Femur (tissue), 1 donor: ENCODE data around the gene MRPL14.

Source experiments
- DNase-seq: peaks from one replicate; pipeline ENCODE4 v3.0.0-alpha.2; 2017

MRPL14 gene

DNA sequence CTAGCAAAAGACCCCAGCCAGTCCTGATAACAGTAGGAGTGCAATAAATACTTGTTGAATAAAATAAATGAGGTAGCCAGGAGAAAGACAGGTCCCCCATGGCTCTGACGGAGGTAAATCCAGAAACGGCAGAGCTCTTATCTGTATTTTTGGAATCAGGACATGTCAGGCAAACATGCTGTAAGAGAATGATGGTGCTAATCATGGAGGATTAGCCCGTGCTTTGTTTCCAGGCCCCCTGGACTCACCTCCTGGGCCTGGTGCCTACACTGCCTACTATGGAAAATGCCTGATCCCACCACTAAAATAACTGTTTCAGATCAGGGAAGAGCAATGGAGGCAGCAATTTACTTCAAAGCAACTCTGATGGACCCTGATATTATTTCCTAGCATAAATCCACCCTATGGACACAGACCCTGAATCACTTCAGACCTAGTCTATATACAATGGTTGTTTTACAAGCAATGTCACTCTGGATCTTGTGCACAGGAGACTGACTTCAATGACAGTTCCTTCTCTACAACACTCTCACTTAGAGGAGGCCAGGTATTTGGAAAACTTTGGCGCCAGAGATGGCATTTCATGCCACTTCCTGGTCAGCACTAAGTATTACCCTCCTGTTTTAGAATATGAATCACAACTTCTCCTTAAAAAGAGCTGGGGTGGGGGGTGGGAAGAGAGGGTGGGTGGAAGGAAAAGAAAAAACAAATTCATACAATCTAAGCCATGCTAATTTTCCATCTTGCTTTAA lies 6.4 kb downstream of the MRPL14 start:
- DNase-seq: no peak

DNA sequence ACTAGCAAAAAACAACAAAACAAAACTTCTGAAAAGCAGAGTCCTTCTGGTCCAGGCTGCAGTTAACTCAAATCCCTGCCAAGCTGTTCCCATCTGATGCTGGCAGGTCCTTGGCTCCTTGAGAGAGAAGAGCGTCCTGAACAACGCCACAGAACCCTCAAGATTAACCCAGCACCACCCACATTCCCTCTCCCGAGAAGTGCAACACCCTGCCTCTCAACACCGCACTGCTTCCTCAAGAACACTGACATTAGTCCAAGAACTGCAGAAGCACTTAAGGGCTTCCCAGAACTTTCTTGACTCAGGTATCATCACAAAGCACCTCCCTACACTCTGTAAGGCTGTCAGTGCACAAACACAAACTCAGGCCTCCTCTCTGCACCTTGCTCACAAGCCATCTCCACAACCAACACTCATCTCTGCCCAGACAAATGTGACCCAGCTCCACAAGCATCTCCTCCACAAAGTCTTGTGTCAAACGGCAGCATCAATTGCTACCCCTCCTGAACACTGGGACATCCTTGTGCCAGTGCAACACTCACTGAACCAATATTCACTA lies 7.5 kb downstream of the MRPL14 start:
- DNase-seq: no peak

DNA sequence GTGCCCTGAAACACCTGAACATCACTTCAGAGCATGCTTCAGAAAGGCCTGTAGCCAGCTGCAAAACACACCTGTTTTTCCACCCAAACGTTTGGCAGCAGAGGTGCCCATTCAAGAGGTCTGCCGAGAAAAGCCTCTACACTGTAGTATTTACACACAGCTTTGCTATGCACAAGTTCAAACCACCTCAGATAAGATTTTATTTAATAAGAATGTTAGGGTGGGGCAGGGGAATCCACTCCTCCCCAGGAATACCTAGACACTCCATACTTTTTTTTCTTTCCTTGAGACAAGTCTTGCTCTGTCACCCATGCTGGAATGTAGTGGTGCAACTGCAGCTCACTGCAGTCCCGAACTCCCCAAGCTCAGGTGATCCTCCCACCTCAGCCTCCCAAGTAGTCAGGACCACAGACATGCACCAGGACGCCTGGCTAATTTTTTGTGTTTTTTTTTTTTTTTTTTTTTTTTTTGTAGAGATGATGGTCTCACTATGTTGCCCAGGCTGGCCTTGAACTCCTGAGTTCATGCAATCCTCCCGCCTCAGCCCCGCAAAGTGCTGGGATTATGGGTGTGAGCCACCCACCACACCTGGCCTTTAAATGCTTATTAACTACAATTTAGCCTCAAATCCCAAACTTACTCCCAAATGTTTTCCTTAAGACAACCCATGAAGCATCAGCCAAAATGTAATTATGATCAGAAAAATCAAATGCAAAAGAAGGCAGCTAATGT lies 9.7 kb downstream of the MRPL14 start:
- no peak for DNase-seq

DNA sequence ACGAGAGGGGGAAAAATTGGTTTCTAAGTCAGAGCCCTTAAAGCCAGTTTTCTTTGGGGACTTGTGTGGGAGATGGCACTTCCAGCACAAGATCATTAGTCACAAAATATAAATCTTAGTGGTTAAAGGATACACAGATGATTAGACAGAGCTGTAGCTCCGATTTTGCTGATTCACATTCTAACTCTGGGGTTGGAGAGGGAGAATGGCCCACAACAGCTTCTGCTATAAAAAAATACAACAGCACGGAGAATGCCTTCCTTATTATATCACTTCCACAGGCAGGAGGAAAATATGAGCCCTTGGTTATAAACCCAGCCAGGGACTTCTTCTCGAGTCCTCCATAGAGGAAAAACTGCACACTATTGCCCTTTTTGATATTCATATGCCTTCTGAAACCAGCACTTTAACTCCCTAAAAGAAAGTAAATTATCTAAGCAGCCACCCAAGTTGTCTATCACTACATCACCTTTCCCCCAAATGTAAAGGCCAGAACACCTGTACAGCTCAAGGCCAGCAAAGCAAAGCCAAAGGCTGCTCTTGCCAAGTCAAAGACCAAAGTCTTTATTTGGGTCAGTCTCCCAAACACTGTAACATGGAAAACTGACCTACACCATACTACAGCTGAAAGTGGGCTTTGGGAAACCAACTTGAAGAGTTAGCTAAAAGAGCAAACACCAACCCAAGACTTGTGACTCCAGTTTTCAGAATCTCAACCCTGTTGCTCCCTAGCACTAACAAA lies 10.4 kb downstream of the MRPL14 start:
- no peak for DNase-seq

DNA sequence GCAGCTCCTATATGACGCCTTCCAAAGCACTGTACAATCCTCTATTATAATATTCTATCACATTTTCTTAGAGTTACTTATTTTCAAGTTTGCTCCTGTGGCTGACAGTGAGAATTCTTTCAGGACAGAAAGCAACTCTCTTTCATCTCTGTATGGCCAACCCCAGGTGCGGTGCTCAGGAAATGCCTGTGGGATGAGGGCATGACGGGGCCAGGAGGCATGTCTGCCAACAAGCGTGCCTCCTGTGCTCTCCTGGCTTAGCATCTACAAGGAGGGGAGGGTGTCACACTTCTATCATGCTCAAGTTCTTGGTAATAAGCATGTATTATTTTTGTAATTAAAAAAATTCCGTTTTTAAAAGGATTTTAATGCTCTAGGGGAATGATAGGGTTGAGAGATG lies 11.4 kb downstream of the MRPL14 start:
- DNase-seq: no peak

DNA sequence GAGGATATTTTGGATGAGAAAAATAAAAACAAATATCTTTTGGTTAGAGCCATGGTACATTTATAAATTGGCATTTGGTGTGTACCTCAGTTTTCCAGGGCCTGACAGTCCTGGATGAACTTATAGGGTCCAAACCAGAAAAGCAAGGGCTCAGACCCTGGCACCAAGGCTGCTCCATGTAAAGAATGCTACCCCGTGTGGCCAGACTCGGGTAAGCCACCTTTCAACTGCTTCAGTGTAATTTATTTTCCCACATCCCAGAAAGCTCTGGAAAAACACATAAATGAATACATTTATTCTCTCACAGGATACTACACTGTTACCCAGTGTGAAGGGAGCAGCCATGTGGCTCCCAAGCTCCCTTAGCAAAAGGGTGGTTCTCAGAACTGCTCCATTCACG lies 13.8 kb downstream of the MRPL14 start:
- no peak for DNase-seq

DNA sequence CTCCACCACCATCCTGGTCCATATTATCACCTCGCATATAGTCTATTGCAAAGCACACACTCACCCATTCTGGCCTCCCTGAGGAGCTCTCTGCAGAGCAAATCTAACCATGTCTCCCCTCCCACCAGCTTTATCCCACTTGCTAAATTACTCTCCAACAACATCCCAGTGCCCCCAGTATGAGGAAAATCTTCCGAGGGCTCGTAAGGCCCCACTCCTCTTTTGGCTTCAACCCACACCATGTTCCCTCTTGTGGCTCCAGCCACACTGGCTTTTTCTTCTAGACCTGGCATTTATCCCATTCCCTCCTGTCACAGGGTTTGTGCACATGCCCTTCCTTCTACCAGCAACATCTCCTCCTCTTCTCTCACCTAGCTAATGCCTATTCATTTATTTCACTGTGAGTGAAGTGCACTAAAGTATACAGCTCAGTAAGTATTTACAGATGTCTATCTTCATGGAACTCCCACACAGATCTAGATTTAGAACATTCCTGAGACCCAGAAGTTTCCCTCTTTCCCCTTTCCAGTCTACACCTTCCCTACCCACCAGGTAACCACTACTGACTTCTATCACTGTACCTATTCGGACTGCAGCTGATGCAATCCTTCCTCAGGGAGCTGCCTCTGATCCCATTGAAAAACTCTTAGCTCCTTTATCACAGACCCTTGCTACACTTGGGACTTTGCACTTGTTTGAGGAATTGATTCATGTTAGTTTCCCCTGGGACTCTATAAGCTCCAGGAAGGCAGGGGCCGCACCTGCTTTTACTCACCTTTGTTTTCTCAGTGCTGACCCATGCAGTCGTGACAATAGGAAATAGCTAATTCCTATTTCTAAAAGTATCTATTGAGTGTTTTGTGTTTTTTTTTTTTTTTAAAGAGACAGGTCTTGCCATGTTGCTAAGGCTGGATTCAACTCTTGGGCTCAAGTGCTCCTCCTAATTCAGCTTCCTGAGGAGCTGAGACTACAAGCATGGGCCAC lies 15.5 kb downstream of the MRPL14 start:
- no peak for DNase-seq

DNA sequence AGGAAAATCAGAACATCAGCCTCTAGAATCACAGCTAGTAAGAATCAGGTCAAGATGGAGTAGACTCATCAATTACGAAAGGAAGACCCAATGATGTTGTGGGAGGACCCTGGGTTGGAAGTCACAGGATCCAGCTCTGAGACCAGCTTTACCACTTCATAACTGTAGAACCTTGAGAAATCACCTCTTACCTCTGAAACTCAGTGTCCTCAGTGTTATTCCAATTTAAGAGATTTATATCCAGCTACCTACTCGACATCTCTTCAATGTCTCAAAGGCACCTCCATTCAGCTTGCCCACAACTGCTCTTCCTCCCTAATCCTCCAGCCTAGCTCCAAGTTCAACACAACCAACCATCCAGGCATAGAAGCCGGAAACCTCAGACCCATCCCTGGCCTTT lies 16.3 kb downstream of the MRPL14 start:
- no peak for DNase-seq

DNA sequence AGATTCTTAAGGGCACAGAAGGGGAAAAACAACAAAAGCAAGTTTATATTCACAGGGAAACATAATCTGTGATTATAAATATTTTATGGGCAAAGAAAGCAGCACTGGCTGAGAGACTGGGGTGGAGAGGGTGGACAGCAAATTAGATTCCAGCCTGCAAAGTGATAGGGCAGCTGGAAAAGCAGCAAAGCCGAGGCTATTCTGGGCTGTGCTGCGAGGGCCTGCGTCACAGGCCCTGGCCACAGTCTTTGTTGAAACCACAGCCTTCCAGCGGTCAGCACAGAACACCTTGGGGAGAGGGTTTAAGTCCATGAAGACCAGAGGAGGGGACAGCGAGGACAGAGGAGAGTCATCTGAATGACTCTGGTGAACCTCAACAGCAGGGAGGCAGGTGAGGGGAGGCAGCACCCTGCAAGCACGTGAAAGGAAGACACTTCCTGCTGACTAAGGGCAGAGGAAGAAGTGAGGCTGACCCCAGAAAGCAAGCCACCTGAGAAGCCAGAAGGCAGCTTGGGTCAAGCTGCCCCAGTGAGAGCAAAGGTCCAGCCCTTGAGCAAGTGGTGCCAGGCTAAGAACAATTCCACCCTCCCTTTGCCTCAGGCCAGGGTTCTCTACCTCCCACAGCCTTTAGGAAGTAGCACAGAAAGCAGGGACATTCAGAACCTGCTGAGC lies 17.1 kb downstream of the MRPL14 start:
- DNase-seq: no peak

DNA sequence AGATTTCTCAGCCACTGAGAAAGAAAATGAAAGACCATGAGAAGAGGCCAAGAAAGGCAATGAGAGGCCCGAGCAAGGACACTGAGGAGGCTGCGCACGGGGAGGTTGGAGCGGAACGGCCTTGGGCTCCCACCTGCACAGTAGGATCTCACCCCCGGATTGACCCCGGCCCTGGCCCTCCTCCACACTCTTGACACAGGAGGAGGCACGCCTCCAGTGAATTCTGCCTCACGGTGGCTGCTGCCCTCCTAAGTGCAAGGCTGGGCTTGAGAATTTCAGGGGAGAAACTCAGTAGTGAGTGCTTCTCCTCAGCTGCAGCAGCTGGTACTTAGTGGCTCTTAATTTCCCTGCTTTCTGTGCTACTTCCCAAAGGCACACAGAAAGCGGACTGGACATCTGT lies 18.0 kb downstream of the MRPL14 start:
- no peak for DNase-seq

DNA sequence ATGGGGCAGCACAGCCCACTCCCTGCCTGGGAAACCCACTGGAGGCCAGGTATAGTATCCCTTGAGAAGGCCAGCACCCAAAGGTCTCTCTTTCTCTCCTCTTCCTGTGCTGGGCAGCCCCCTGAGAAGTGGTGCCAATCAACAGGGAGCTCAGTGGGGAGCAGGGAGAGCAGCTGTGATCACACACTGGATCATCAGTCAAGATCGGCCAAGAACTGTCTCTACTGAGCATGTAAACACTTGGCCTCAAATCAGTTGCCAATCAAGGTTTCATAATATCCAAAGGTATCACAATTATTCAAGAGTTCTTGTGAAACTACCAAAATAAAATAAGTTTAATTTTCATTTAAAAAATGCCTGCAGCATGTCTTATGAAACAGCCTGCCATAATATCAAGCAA lies 18.8 kb downstream of the MRPL14 start:
- DNase-seq: no peak

DNA sequence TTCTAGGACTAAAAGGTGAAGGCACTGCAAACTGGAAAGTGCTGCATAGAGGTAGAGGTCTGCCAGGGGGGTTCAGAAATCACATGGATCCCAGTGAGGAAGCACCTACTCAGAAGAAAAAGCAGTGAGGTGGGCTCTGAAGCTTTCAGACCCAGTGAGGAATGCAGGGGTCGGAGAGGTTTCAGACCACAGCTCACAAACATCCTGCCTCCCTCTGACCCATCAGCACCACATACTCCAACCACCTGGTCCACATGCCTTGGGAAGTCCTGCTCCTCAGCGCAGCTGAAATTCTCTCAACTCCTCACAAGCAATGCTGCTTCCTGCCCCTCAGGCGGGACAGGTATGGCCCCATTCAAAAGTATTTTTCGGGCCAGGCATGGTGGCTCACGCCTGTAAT lies 20.2 kb downstream of the MRPL14 start:
- DNase-seq: no peak

DNA sequence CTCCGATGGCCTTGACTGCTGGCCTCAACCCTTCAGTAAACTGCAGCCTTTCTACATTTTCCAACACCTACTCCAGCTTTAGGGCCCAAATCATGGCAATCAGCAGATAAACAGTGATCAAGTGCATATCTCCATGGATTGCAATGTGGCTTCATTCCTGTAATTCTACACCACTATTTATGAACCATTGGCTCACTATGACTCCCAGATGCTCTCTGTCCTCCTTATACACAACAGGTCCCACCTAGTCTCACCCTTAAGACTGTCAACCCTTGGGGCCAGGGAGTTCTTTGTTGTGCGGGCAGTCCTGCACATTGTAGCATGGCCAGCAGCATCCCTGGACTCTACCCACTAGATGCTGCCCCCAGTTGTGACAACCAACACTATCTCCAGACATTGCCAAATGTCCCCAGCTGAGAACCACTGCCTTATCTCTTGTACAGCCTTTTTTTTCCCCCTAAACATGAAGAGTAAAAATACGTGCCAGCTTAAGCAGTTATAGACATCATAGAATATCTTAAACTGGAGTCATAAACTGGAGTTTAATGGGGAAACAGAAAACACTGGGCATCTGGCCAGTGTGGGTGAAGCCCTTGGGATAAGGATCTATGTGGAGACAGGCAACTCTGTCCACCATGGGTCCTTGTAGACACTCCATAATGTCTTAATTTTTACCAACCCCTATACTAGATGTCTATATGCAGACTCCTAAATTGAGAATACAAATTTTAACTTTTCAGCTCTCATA lies 21.1 kb downstream of the MRPL14 start:
- no peak for DNase-seq

DNA sequence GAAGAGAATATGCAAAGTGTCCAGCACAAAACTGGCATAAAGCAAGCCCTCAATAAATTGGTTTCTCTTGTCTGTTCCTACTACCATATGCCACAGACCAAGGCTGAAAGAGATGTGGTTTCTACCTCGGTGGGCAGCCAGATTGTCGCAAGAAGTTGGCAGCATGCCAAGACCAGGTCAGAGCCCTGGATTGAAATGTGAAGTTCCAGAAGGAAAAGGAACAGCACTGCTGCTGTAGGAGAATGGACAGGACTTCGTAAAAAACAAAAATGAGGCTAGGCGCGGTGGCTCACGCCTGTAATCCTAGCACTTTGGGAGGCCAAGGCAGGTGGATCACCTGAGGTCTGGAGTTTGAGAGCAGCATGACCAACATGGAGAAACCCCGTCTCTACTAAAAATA lies 22.1 kb downstream of the MRPL14 start:
- no peak for DNase-seq

DNA sequence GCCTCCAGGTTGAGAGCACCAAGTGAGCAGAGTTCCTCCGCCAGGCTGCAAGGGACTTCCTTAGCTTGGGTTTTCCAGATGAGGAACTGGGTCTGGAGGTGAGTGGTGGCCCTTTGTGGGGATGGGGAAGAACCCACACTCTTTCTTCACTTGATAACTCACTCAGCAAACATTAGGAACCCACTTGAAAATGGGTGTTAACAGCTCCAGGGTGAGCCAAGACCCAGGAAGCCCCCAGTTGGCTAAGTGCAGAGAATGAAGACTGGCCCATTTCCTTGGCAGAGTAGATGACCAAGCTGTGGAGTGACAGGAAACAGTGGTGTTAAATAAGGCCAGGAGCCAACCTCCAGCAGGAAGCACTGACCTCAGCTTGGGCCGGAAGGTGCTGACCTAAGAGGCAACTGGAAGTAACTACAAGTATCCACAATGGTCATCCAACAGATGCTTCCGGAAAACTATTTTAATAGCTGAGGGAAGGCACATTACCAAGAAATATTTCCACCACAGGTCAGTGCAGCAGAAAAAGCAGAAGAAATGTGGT lies 22.7 kb downstream of the MRPL14 start:
- peak; percentile 62 for DNase-seq

DNA sequence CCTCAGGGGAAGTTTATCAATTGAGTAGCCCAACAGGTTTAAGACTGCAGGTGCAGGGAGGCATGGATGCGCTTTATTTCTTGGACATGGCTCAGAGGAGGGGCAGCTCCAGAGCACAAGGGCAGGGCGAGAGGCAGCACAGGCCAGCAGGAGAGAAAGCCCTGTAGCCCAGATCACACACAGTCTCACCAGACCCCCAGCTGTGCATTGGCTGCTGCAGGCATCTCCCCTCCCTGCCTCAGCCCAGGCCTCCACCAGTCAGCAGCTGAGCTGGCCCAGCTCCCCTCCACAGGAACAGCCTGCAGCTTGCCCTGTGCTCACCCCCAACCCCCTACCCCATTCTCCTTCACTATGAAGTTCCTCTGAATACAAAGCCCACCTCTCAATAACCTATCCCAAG lies 24.7 kb downstream of the MRPL14 start:
- no peak for DNase-seq

DNA sequence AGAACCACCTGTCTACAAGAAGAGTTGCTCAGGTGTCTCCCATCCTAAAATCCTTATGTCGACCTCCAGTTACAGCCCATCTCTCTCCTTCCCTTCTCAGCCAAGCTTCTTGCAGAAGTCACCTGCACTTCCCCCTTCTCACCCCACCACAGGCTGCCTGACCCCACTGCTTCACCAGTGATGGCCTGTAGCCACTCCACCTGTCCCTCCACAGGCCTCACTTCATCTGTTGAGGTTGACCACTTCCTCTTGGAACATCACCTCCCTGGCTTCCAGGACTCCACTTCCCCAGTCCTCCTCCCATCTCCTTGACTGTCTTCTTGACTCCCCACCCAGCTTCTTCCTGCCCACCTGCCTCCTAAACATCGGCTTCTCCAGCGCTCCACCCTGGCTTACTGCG lies 25.4 kb downstream of the MRPL14 start:
- no peak for DNase-seq

DNA sequence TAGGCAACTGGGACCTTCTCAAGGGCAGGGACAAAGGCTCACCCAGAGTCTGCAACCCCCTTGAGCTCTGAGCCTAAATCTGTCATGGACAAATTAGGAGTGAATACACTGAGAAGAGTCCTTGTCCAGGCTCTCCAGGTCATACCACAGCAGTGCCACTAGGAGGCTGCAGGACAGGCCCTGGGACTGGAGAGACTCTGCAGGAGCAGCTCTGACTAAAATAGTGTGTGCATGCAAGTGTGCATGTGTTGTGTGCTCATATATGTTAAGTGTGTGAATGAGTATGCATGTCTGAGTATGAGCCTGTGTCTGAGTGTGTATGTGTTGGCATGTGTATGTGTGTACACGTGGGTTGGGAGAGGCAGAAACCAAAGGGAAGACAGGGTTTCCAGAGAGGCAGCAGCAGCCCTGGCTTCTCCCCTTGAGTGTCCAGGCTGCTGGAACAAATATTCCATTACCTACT lies 27.1 kb downstream of the MRPL14 start:
- DNase-seq: no peak

DNA sequence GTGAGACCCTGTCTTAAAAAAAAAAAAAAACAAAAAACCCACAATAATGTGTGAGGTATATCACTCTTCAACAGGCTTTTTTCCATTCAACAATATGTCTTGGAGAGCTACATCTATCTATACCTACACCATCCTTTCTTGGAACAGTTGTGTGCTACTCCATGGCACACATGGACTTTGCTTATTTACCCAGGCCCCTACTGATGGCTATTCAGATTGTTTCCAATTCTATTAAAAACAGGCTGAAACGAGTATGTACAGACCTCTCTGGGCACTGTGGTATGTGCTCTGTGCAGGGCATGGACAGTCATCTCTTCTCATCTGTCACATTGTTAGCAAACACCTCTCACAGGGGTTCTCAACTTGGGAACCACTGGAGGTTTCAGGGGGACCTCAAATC lies 28.1 kb downstream of the MRPL14 start:
- DNase-seq: no peak

DNA sequence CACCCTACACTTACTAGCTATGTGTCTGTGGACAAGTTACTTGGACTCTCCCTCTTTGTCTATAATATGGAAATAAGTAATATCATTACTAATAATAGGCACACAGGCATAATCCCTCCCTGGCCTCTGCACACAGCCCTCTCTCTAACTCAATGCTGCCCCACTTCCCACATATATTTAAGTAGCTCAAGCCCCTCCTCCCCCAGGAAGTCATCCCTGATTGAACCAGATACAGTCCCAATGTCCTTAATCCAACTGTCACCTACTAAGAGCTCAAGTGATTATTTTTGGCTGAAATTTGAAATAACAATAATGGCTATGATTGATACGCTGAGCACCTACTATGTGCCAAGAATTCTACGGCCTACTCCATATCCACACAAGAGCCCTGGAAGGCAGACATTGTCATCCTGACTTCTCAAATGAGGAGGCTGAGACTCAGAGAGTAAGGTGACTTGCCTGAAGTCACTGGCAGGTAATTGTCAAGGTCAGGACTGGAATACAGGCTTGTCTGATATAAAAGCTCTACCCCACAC lies 29.4 kb downstream of the MRPL14 start:
- DNase-seq: no peak
